MM.1S (cell line): ENCODE data around the gene SDCCAG8.

Source experiments
- DNase-seq: peaks from one replicate; pipeline ENCODE4 v3.0.0-alpha.2; 2015
- H2AFZ ChIP-seq: fragments of 300-600 bp; sonication (generic); 2 replicates; pipeline ENCODE4 v1.6.0; 2016; ENCODE audit warnings: antibody characterized with exemption, low read length
- H3F3A ChIP-seq: fragments of 300-600 bp; sonication (generic); 2 replicates; pipeline ENCODE4 v1.6.1; 2016; ENCODE audit warnings: mild to moderate bottlenecking, antibody characterized with exemption, low read length, moderate library complexity, mixed read lengths; ENCODE audit not compliant: insufficient read depth
- H3K27ac ChIP-seq: fragments of 300-600 bp; sonication (generic); 2 replicates; pipeline ENCODE4 v1.5.1; 2016; ENCODE audit warnings: mild to moderate bottlenecking, low read length
- H3K27me3 ChIP-seq: fragments of 300-600 bp; sonication (generic); replicated peaks from 2 replicates; pipeline ENCODE4 v1.6.0; 2016; ENCODE audit warnings: low read length; ENCODE audit not compliant: insufficient read depth
- H3K36me3 ChIP-seq: fragments of 300-600 bp; sonication (generic); replicated peaks from 2 replicates; pipeline ENCODE4 v1.6.1; 2016; ENCODE audit warnings: mild to moderate bottlenecking, low read length, mixed read lengths; ENCODE audit not compliant: insufficient read depth
- H3K4me1 ChIP-seq: fragments of 300-600 bp; sonication (generic); 2 replicates; pipeline ENCODE4 v1.6.1; 2016; ENCODE audit warnings: low read length, mixed read lengths
- H3K4me2 ChIP-seq: fragments of 300-600 bp; sonication (generic); 2 replicates; pipeline ENCODE4 v1.6.0; 2016; ENCODE audit warnings: low read depth, low read length
- H3K4me3 ChIP-seq: fragments of 300-600 bp; sonication (generic); 2 replicates; pipeline ENCODE4 v1.5.1; 2016; ENCODE audit warnings: low read length, mixed read lengths
- H3K79me2 ChIP-seq: fragments of 300-600 bp; sonication (generic); 2 replicates; pipeline ENCODE4 v1.6.1; 2016; ENCODE audit warnings: mixed run types, low read length, mixed read lengths
- H3K9ac ChIP-seq: fragments of 300-600 bp; sonication (generic); 2 replicates; pipeline ENCODE4 v1.6.1; 2016; ENCODE audit warnings: low read length, mixed read lengths
- H3K9me2 ChIP-seq: fragments of 300-600 bp; sonication (generic); replicated peaks from 2 replicates; pipeline ENCODE4 v1.6.1; 2016; ENCODE audit warnings: mild to moderate bottlenecking, low read length, mixed read lengths; ENCODE audit not compliant: insufficient read depth
- H3K9me3 ChIP-seq: fragments of 300-600 bp; sonication (generic); replicated peaks from 2 replicates; pipeline ENCODE4 v1.6.1; 2016; ENCODE audit warnings: mild to moderate bottlenecking, low read length, mixed read lengths; ENCODE audit not compliant: insufficient read depth
- H4K20me1 ChIP-seq: fragments of 300-600 bp; sonication (generic); 2 replicates; pipeline ENCODE4 v1.6.1; 2016; ENCODE audit warnings: mild to moderate bottlenecking, low read length, moderate library complexity, mixed read lengths; ENCODE audit not compliant: insufficient read depth
- CTCF ChIP-seq: fragments of 300-600 bp; sonication (generic); IDR thresholded peaks from 2 replicates; pipeline ENCODE4 v1.5.1; 2016; ENCODE audit warnings: antibody characterized with exemption, low read length, mixed read lengths
- EZH2 ChIP-seq: fragments of 300-600 bp; sonication (generic); optimal IDR thresholded peaks from 2 replicates; pipeline ENCODE3; 2017; ENCODE audit warnings: low read depth, mild to moderate bottlenecking, antibody characterized with exemption, low read length, mixed read lengths
- EZH2phosphoT487 ChIP-seq: fragments of 300-600 bp; sonication (generic); IDR thresholded peaks from 2 replicates; pipeline ENCODE4 v1.6.1; 2018; ENCODE audit warnings: antibody characterized with exemption, low read length

SDCCAG8 gene

GRCh38 chr1:243447844-243448243, 192.0 kb downstream of the SDCCAG8 start:
- TF ChIP-seq EZH2phosphoT487 (no peak), EZH2 (no peak), CTCF (no peak)
- Histone ChIP-seq H3F3A (no peaks in the 10 kb centered on the region), H3K4me3 (no peak overlapping the region), H3K36me3 (no peaks in the 10 kb centered on the region), H3K9me2 (no peaks in the 10 kb centered on the region), H4K20me1 (no peaks in the 10 kb centered on the region), H3K9ac (no peak overlapping the region), H3K79me2 (no peaks in the 10 kb centered on the region), H3K27ac (no peak overlapping the region), H3K9me3 (no peaks in the 10 kb centered on the region), H2AFZ (no peak overlapping the region), H3K4me1 (peaks cover 6% of the 10 kb centered on the region), H3K4me2 (no peak overlapping the region), H3K27me3 (no peaks in the 10 kb centered on the region)
- DNase-seq: no peak

- H3K36me3 ChIP-seq: no peaks in the 10 kb centered on the region
These were observed 193.5 kb downstream of the SDCCAG8 start for GRCh38 chr1:243449373-243449772.

GRCh38 chr1:243452092-243452491, 196.3 kb downstream of the SDCCAG8 start:
- Histone ChIP-seq H3K4me3 (no peak overlapping the region), H3K27ac (no peak overlapping the region), H2AFZ (no peak overlapping the region), H3F3A (no peaks in the 10 kb centered on the region), H3K9me3 (no peaks in the 10 kb centered on the region), H3K27me3 (no peaks in the 10 kb centered on the region), H4K20me1 (no peaks in the 10 kb centered on the region), H3K4me1 (no peaks in the 10 kb centered on the region), H3K36me3 (no peaks in the 10 kb centered on the region), H3K4me2 (no peak overlapping the region), H3K79me2 (no peaks in the 10 kb centered on the region), H3K9ac (no peak overlapping the region), H3K9me2 (no peaks in the 10 kb centered on the region)
- DNase-seq: no peak
- no peak for TF ChIP-seq EZH2
- TF ChIP-seq EZH2phosphoT487: no peak
- no peak for TF ChIP-seq CTCF

More at GRCh38 chr1:243449373-243449772, 193.5 kb downstream of the SDCCAG8 start:
- no peaks in the 10 kb centered on the region for H3K9me3 ChIP-seq
- no peak overlapping the region for H3K27ac ChIP-seq
- no peaks in the 10 kb centered on the region for H3K79me2 ChIP-seq
- no peaks in the 10 kb centered on the region for H3F3A ChIP-seq
- no peaks in the 10 kb centered on the region for H3K27me3 ChIP-seq
- no peaks in the 10 kb centered on the region for H3K9me2 ChIP-seq
- TF ChIP-seq EZH2phosphoT487 (no peak), CTCF (no peak)
- no peak overlapping the region for H3K4me3 ChIP-seq
- no peaks in the 10 kb centered on the region for H3K4me1 ChIP-seq
- no peaks in the 10 kb centered on the region for H4K20me1 ChIP-seq
- no peak overlapping the region for H2AFZ ChIP-seq
- no peak for DNase-seq
- H3K4me2 ChIP-seq: no peak overlapping the region
- H3K9ac ChIP-seq: no peak overlapping the region
